AG09319 (cell line): ENCODE results near the gene RPSA.
"Not testable (repeated sequence)": the region's sequence is repeated elsewhere in the genome, so short reads cannot be mapped to it uniquely, and the experiment has no call there.

Experiments used
- DNase-seq: peaks from one replicate; pipeline ENCODE4 v3.0.0-alpha.2; 2010; ENCODE audit warnings: low read depth; ENCODE audit errors: extremely low read depth
- TF ChIP-seq, protein P1 (sequence below): IDR thresholded peaks from 2 replicates; pipeline ENCODE4 v1.5.1; 2011; ENCODE audit warnings: low read depth, mild to moderate bottlenecking, inconsistent platforms, low read length, moderate library complexity

RPSA gene

DNA sequence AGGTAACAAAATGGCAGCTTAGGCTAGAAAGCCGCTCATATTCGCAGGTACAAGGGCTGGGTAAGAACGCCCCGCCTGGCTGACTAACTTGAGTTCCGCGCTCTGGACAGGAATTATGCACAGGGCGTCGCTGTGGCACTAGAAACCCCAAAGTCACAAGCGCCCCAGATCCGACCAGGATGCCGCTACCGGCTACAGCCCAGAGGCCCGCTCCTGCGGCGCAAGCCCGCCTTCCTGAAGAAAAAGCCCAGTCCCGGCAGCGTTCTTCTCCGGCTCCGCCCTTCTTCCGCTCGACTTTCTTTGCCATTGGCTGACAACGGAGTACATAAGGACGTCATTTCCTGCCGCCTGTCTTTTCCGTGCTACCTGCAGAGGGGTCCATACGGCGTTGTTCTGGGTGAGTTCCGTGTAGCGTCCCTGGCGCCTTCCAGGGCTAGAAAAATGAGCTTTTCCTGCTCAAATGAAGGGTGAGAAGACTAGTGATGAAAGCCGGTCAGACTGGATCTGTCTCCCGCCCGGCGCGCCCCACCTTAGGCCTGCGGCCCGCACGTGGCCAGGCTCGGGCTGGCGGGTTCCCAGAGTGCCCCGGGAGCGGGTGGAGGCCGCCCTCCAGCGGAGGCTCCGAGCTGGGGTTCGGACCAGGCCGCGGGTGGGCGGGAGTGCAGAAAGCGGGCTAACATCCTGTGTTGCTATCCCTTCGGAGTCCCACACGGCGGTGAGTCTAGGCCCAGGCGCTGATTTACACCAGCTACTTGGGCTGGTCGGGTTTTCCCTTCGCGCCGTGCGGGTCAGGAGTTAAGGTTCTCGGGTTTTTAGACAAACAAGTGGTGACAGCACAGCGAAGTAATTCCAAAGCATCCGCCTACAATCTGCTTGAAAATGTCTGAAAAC is at the start of gene RPSA:
Gene RPSA (plus strand): TSS at position 353 of the 891 bp plus-strand sequence. CDS start 934 bp downstream, outside the sequence.
- TF ChIP-seq, protein P1, sequence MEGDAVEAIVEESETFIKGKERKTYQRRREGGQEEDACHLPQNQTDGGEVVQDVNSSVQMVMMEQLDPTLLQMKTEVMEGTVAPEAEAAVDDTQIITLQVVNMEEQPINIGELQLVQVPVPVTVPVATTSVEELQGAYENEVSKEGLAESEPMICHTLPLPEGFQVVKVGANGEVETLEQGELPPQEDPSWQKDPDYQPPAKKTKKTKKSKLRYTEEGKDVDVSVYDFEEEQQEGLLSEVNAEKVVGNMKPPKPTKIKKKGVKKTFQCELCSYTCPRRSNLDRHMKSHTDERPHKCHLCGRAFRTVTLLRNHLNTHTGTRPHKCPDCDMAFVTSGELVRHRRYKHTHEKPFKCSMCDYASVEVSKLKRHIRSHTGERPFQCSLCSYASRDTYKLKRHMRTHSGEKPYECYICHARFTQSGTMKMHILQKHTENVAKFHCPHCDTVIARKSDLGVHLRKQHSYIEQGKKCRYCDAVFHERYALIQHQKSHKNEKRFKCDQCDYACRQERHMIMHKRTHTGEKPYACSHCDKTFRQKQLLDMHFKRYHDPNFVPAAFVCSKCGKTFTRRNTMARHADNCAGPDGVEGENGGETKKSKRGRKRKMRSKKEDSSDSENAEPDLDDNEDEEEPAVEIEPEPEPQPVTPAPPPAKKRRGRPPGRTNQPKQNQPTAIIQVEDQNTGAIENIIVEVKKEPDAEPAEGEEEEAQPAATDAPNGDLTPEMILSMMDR = peak; percentile 17; the same call in 1 of the 2 replicates
- DNase-seq = peak; percentile 89

DNA sequence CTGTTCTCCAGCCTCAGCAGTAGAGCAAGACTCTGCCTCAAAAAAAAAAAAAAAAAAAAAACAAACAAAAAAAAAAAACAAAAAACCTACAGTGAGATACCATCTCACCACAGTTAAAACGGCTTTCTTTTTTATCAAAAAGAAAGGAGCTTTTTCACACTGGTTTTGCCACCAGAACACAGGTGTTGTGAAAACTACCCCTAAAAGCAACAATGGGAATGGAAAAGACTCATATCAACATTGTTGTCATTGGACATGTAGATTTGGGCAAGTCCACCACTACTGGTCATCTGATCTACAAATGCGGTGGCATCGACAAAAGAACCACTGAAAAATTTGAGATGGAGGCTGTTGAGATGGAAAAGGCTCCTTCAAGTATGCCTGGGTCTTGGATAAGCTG is 48.2 kb upstream of the RPSA start:
- TF ChIP-seq, protein P1 = no peak
- no peak for DNase-seq

DNA sequence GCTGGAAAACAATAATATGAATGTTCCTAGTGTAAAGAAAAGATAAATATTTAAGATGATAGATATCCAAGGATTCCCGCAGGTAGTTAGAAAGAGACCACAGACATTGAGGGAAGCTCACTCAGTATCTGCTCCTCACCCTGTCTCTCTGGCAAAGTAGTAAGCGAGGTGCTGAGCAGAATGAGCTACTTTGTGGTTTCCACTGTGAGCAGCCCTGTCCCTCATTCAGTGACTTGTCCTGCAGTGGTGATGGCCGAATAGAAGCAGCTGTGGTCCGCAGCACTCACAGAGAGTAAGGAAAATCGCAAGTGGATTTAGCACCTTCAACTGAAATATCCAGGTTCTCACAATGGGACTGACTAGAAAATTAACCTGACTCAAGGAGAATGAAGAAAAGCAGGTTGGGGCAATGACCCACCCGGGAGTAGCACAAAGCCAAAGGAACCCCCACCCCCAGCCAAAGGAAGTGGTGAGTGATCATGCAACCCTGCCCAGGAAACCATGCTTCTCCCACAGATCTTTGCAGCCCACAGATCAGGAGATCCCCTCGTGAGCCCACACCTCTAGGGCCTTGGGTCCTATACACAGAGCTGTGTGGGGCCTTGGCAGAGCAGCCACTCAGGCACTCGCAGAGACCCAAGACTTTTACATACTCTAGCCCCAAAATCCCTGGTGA is 45.1 kb upstream of the RPSA start:
- DNase-seq = no peak

DNA sequence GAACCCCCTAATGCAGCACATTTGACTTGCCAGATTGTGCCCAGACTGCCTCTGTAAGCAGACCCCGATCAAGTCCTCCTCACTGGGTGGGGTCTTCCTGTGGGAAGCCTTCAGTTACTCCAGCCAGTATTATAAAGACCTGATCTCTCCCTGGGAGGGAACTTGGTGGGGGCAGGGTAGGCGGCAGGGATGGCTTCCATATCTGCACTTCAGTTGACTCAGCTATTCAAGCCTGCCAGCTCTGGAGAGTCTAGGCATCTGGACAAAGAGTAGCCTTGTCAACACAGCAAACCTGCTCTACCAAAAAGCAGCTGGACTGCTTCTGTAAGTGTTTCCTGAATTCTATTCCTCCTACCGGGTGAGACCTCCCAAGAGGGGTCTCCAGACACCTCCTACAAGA is 44.3 kb upstream of the RPSA start:
- TF ChIP-seq, protein P1 = no peak
- no peak for DNase-seq

More for the DNA sequence above, 45.1 kb upstream of the RPSA start:
- TF ChIP-seq, protein P1 = no peak

DNA sequence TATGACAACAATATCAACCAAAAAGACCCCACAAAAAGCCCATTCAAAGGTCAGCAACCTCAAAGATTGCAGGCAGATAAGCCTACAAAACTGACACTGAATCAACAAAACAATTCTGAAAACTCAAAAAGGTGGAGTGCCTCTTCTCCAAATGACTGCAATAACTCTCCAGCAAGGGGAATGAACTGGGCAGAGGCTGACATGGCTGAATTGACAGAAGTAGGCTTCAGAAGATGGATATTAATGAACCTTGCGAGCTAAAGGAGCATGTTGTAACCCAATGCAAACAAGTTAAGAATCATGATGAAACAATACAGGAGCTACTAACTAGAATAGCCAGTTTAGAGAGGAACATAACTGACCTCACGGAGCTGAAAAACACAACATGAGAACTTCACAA is 43.7 kb upstream of the RPSA start:
- no peak for DNase-seq

DNA sequence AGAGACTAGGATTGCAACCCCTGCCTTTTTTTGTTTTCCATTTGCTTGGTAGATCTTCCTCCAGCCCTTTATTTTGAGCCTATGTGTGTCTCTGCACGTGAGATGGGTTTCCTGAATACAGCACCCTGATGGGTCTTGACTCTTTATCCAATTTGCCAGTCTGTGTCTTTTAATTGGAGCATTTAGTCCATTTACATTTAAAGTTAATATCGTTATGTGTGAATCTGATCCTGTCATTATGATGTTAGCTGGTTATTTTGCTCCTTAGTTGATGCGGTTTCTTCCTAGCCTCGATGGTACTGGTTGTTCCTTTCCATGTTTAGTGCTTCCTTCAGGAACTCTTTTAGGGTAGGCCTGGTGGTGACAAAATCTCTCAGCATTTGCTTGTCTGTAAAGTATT is 36.1 kb upstream of the RPSA start:
- not testable (repeated sequence) for DNase-seq

More for the DNA sequence above, 43.7 kb upstream of the RPSA start:
- TF ChIP-seq, protein P1 = no peak

DNA sequence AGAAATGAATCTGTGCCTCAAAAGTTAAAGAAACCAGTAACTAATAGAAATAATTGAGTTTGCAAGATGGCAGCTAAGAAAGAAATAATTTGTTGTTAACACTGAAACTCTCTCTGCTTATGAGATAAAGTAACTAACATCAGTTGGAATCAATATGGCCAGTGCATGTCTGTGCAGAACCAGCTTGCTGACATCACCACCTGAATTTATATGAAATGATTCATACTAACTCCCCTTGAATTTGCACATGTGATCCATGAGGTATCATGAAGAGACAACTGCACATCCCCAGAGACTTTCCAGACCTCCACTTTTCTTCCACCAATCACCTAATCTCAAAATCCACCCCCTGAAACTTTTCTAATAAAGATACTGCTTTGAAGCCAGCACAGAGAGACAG is 33.7 kb upstream of the RPSA start:
- TF ChIP-seq, protein P1 = no peak
- no peak for DNase-seq
